PFSK-1 (cell line): ENCODE data around the gene GTSF1L.

Source experiments
- FOXP2 ChIP-seq: optimal IDR thresholded peaks from 2 replicates; pipeline ENCODE3; 2011; ENCODE audit warnings: borderline replicate concordance, control low read depth, inconsistent platforms; ENCODE audit not compliant: insufficient read depth; ENCODE audit errors: extremely low read length, extremely low read depth
- POLR2AphosphoS5 ChIP-seq: IDR thresholded peaks from 2 replicates; pipeline ENCODE4 v1.6.1; 2012; ENCODE audit warnings: low read depth, mild to moderate bottlenecking, control low read depth, low read length, moderate library complexity
- REST ChIP-seq, 2 experiments: IDR thresholded peaks; 2 replicates each; pipeline versions ENCODE4 v1.6.1 to v1.8.0; 2011 to 2012; ENCODE audit warnings: low read depth in 2 of 2, low read length in 2 of 2, control low read depth in 1 of 2, inconsistent platforms in 1 of 2, mild to moderate bottlenecking in 1 of 2, moderate library complexity in 1 of 2; ENCODE audit not compliant: insufficient read depth in 1 of 2
- SIN3A ChIP-seq: IDR thresholded peaks from 2 replicates; pipeline ENCODE4 v1.6.1; 2012; ENCODE audit warnings: mild to moderate bottlenecking, low read length, moderate library complexity, borderline replicate concordance; ENCODE audit not compliant: insufficient read depth
- TAF1 ChIP-seq: IDR thresholded peaks from 2 replicates; pipeline ENCODE4 v1.6.1; 2012; ENCODE audit warnings: low read length, control low read depth, borderline replicate concordance; ENCODE audit not compliant: insufficient read depth

GTSF1L gene

GRCh38 chr20:43731469-43731868, 4.7 kb upstream of the GTSF1L start:
- TF ChIP-seq SIN3A (no peak), FOXP2 (no peak), POLR2AphosphoS5 (no peak), TAF1 (no peak), REST (IDR thresholded peaks at IDR 0.05; ENCODE audit: insufficient read depth in 1 of 2, low read depth in 2 of 2, low read length in 2 of 2) (no peak)

GRCh38 chr20:43728686-43729255, 2.0 kb upstream of the GTSF1L start:
- TF ChIP-seq SIN3A (no peak), TAF1 (no peak), FOXP2 (no peak), POLR2AphosphoS5 (no peak), REST (IDR thresholded peaks at IDR 0.05; ENCODE audit: insufficient read depth in 1 of 2, low read depth in 2 of 2, low read length in 2 of 2) (no peak)

- TF ChIP-seq FOXP2 (no peak), POLR2AphosphoS5 (no peak), REST (IDR thresholded peaks at IDR 0.05; ENCODE audit: insufficient read depth in 1 of 2, low read depth in 2 of 2, low read length in 2 of 2) (no peak), SIN3A (no peak), TAF1 (no peak)
Observed at GRCh38 chr20:43727980-43728590, 1.3 kb upstream of the GTSF1L start.

GRCh38 chr20:43726333-43726732, 469 bp downstream of the GTSF1L start:
- TF ChIP-seq SIN3A (no peak), FOXP2 (no peak), REST (IDR thresholded peaks at IDR 0.05; ENCODE audit: insufficient read depth in 1 of 2, low read depth in 2 of 2, low read length in 2 of 2) (no peak), POLR2AphosphoS5 (no peak), TAF1 (no peak)

GRCh38 chr20:43725666-43726065, 1.1 kb downstream of the GTSF1L start:
- TF ChIP-seq REST (IDR thresholded peaks at IDR 0.05; ENCODE audit: insufficient read depth in 1 of 2, low read depth in 2 of 2, low read length in 2 of 2) (no peak), FOXP2 (no peak), SIN3A (no peak), TAF1 (no peak), POLR2AphosphoS5 (no peak)
